GM12891 (cell line): Measurements from ENCODE around the gene NT5C3A. TPM values are rescaled to one million over a fixed set of nuclear protein-coding genes. Genes with fewer than 3 reads are reported as not detected.
"Not testable (repeated sequence)": the region's sequence is repeated elsewhere in the genome, so short reads cannot be mapped to it uniquely, and the experiment has no call there.

Source experiments
- DNase-seq: peaks from one replicate; pipeline ENCODE4 v3.0.0; 2011; ENCODE audit warnings: low spot score; ENCODE audit not compliant: insufficient read length
- FAIRE-seq: peaks from 2 replicates; lab custom pipeline; 2011; peaks lifted over from hg19 to GRCh38; lab: Jason Lieb, UNC
- PAX5 ChIP-seq: IDR thresholded peaks from 2 replicates; pipeline ENCODE4 v1.6.1; 2011; ENCODE audit warnings: low read length, moderate library complexity, mild to moderate bottlenecking; ENCODE audit not compliant: insufficient read depth, severe bottlenecking
- POLR2A ChIP-seq: IDR thresholded peaks from 2 replicates; pipeline ENCODE4 v1.6.1; 2011; ENCODE audit warnings: low read depth, low read length, control low read depth
- POLR2AphosphoS5 ChIP-seq: IDR thresholded peaks from 2 replicates; pipeline ENCODE4 v1.6.1; 2011; ENCODE audit warnings: low read depth, low read length, control low read depth
- POU2F2 ChIP-seq: IDR thresholded peaks from 2 replicates; pipeline ENCODE4 v1.6.1; 2011; ENCODE audit warnings: low read depth, mild to moderate bottlenecking, control low read depth, low read length, moderate library complexity
- SPI1 ChIP-seq: IDR thresholded peaks from 2 replicates; pipeline ENCODE4 v1.6.1; 2011; ENCODE audit warnings: low read depth, low read length, control low read depth
- TAF1 ChIP-seq: IDR thresholded peaks from 2 replicates; pipeline ENCODE4 v1.6.1; 2011; ENCODE audit warnings: low read depth, low read length, control low read depth
- polyA plus RNA-seq: library from polyadenylated mRNA; unstranded; fragments of >200 nt; gene quantifications from one replicate; pipeline ENCODE4 v1.2.1, GENCODE V29; 2012; ENCODE audit warnings: low read depth, missing spikeins, inconsistent platforms; ENCODE audit not compliant: missing spikeins

Gene NT5C3A
- 68.2 TPM for polyA plus RNA-seq

DNA sequence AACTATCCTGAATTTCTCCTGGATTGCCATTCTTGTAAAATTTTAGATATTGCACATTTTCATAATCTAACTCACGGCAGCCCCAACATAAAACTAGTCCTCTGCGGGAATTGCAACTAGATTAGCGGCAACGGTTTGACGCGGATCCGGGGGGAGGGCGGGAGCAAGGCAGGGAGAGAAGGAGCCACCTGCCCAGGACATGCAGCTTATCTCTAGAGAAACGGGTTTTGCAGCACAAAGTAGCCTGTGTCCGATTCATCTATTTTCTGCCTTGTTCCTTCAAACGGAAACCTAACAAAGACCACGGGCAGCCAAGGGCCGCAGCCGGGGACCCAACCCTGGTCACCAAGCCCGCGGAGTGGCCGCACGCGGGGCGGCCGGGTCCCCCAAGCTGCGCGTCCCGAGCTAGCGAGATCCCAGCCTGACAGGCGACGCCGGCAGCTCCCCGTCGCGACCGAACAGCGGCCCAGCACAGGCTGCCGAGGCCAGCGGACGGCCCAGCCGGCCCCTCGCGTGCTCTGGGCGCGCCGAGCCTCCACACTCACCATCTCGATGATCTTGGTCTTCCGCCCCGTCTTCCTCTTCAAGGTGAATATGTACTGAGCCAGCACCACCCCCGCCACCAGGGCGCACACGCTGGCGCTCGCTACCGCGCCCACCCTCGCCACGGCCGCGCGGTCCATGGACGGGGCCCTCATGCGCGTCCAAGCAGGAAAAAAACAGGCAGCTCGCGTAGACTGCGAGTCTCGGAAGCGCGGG, at the start of gene NT5C3A:
TSS of gene NT5C3A (minus strand) at position 754 of the 759 bp plus-strand sequence. CDS start at position 683, 71 bp downstream.
- no peak for FAIRE-seq

DNA sequence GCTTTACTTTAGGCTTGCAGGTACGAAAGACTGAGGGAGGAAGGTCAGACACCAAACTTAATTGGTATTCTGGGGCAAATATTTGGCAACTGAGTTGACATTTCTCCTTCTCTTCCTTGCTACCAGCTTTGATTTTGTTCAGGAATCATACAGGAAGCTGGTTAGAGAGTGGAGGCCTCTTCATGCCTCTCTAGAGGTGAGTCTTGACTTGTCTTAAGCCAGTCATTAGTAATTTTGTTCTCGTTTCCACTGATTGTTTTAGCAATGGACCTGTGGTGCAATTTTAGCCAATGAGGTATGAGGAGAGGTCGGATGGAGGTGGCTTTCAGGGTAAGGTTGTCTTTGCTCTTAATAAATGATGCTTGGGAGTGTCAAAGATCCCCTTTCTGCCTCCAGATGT, 49.0 kb upstream of the NT5C3A start:
- TF ChIP-seq PAX5 = no peak
- FAIRE-seq (no peak), DNase-seq (no peak)

More for the DNA sequence above, at the start of gene NT5C3A:
- TF ChIP-seq TAF1 = no peak
- 0 out of 2 replicates have a peak, but pooled peaks have one; percentile 24 for TF ChIP-seq POLR2A
- TF ChIP-seq SPI1 = no peak
- TF ChIP-seq PAX5 = no peak
- no peak; the same call in none of the 2 replicates for TF ChIP-seq POLR2AphosphoS5
- DNase-seq = peak; percentile 25

DNA sequence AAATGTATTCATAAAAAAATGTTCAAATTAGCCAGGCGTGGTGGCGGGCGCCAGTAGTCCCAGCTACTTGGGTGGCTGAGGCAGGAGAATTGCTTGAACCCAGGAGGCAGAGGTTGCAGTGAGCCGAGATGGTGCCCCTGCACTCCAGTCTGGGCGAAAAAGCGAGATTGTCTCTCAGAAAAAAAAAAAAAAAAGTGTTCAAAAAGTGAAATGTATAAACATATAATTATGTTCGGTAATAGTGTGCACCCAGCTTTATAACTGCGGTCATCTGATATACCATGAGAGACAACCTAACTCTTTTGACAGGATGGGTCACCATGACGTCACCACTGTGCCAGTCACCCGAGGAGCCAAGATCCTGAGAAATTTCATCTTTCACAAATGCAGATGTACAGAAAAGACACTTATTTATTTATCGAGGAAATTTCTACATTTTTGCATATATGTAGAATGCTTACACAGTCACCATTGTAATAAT, 47.2 kb upstream of the NT5C3A start:
- TF ChIP-seq PAX5 = no peak
- TF ChIP-seq POLR2AphosphoS5 = no peak
- TF ChIP-seq POU2F2 = no peak
- no peak for TF ChIP-seq SPI1
- TF ChIP-seq POLR2A = no peak
- TF ChIP-seq TAF1 = no peak
- FAIRE-seq (no peak), DNase-seq (no peak)

DNA sequence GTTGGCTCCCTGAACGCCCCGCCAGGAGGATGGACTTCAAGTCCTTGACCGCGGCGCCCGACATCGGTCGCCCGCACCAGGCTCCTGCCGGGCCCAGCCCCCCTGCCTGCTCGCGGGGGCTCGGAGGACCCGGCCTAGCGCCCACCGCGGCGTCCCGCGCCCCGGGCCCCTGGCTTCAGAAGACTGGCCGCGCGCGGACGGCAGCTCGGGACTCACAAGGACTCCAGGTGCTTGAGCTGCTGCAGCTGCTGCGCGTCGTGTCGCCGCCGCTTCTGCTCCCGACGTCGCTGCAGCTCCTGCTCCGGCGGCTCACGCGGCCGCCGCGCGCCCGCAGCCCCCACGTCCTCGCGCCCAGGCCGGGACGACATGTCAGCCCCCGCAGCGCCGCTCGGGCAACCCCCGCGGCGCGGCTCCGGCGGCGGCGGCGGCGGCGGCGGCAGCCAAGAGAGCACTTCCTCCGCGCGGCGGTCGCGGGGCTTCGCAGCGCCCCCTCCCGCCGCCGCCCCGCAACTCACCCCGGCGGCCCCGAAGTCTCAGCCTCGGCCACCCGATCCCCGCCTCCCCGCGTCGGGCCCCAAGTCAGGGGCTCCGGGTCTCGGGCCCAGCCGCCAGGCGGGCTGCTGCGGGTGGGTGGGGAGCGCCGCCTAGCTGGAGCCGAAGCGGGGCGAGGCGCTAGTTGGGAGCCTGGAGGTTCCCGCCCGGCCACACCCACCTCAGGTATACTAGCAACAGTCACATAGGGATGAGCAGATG, 46.6 kb upstream of the NT5C3A start, which contains the start of gene RP9:
TSS of gene RP9 (minus strand) at position 400 of the 753 bp plus-strand sequence. CDS start at position 368, 32 bp downstream.
- peak; percentile 89 for FAIRE-seq
- DNase-seq = peak; percentile 75
- peak; percentile 45; the same call in 1 of the 2 replicates for TF ChIP-seq TAF1
- TF ChIP-seq POLR2AphosphoS5 = no peak
- TF ChIP-seq POU2F2 = no peak
- peak; percentile 50; the same call in 1 of the 2 replicates for TF ChIP-seq POLR2A
- no peak for TF ChIP-seq PAX5
- peak; percentile 36; the same call in 1 of the 2 replicates for TF ChIP-seq SPI1

DNA sequence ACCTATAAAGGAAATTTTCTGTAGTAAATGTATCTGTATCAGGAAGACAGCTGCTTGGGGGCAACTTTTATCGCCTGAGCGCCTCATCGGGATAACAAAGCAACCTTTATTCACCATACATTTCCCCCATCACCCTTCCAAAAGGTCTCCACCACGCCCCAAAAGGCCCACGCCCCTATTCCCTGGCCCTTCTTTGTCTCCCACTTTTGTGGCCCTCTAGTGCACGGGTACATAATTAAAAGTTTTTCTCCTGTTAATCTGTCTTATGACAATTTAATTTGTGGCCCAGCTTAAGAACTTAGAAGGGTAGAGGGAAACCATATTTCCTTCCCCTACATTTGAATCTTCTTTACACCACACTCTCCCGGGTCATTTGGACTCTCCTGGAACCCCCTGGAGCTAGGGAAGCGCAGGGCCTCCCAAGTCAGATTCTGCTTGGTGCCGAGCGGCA, 46.0 kb upstream of the NT5C3A start:
- no peak for DNase-seq
- TF ChIP-seq POLR2A (no peak), PAX5 (no peak), TAF1 (no peak), SPI1 (no peak)
- FAIRE-seq = peak; percentile 23

DNA sequence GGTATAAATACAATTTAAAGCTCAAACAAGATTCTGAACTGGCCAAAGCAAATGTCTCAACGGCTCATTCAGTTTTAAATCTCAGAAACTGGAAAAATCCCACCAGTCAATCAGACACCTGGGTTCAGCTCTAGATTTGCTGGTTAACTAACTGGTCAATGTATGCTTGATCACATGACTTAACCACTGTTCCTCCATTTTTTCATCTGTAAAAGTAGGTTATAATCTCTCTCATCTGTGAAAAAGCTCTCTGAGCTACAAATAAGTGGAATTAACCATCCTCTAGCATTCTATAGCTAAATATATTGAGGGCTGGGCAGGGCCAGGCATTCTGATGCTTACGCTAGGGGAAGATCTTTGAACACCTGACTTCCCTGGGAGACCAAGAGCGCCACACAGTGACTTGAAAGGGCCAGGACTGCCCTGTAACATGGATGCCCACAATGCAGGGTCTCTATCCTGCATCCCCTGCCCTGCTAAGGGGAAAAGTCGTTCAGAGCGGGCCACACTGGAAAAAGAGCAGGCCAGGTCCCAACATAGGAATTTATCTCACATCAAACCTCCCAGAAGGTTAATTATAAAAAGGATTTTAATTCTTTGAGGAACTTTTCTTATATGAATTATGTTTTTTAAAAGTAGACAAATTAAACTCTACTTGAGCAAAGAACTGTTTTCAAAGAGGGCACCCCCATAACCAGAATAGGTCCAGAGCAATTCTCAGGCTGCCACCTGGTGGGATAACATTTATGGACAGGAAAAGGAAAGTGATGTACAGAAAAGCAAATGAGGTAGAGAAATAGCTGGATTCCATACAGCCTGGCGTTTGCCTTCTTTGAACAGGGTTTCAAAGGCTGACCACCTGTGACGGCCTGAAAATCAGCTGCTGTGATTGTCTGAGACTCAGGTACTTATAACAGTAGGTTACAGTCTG, 44.8 kb upstream of the NT5C3A start:
- DNase-seq (no peak), FAIRE-seq (peak; percentile 85)
- TF ChIP-seq POU2F2 (no peak), POLR2A (no peak), PAX5 (no peak), SPI1 (no peak), TAF1 (no peak), POLR2AphosphoS5 (no peak)

DNA sequence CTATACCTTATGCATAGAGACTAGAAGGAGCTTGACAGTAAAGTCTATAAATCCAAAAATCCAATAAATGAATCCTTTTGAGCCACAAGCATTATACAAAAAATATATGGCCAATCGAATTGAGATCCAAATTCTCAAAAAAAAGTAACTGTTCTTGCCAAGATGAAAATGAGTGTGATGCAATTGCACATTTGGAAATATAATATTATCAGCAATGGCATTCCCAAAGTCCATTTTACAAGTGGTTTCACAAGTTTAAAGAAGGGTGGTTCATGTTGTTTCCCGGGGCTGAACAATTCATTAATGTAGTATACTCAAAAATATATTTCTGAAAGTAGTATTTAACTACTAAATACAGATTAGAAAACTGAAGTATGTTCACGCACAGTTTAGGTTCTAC, 39.3 kb upstream of the NT5C3A start:
- FAIRE-seq (no peak), DNase-seq (no peak)
- TF ChIP-seq POLR2AphosphoS5 (no peak), TAF1 (no peak), POLR2A (no peak), POU2F2 (no peak), PAX5 (no peak), SPI1 (no peak)

DNA sequence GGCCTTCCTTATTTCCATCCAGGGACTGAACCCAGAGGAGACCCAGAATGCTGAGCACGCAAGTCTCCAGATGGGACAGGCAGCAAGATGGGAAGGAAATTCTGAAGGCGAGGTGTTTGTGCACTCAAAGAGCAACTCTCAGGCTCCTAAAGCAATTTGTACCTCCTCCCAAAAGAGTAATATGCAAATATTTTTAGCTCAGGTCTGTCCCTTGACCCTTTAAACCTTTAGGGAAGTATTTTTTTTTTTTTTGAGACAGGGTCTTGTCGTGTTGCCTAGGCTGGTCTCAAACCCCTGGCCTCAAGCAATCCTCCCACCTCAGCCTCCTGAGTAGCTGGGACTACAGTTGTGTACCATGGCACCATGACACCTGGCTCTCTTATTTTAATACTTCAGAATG, 38.2 kb upstream of the NT5C3A start:
- DNase-seq (no peak), FAIRE-seq (no peak)
- no peak for TF ChIP-seq SPI1
- TF ChIP-seq TAF1 = no peak
- no peak for TF ChIP-seq POLR2A
- TF ChIP-seq POLR2AphosphoS5 = no peak
- TF ChIP-seq POU2F2 = no peak
- TF ChIP-seq PAX5 = no peak

DNA sequence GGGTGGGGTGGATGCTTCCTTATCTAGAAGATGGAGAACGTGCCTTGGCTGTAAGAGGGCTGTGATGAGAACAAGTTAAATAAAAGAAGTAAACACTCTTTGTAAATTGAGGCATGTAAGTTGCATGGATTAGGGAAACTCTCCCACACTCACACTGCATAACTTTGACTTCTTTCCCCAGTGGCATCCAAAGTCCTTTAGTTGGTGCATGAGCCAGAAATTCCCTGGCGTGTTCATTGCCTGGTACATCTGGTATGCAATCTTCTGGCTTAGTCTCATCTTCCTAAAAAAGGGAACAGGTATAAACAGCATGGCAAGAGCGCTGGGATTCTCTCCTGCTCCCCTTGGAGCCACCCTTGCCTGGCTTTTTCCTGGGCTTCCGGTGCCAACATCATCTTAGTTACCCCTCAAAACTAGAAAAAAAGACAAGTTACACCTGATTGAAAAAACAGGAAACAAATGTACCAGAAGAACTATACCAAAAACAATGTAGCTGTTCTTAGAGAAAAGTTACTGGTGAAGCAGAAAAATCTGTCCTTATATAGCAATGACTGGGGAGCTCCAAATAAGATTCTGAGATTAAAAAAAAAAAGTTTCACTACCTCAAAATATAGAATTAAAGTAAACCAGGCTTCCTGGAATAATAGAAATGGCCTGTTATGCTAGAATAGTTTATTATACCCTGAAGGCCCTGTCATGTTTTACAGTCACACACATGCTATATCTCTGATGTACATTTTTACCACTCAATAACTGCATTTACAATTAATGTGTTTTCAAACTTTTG, 36.8 kb upstream of the NT5C3A start:
- DNase-seq (no peak), FAIRE-seq (peak; percentile 13)
- TF ChIP-seq SPI1 (peak; percentile 48; the same call in 1 of the 2 replicates), POU2F2 (no peak), POLR2A (no peak)

DNA sequence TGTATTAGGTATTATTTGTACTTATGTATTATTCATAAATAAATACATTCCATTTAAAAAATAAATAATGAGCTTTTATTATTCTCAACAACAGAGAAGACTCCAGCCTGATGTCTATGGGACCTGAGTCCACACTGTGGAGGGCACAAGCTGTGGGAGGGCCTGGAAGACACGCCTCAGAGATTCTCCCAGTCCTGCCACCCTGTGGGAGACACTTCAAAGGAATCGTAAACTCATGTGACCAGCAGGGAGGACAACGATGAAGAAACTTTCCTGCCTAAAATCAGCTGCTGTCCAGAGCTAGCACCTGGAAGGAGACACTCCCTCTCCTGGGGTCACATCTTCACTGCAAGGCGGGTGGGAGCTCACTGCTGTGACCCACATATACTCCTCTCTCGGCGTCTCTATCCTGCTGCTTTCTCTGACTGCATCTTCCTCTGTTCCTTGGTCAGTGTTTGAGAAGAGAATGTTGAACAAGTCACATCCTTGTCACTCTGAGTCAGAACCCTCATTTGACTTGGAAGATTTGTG, 32.2 kb upstream of the NT5C3A start:
- not testable (repeated sequence) for DNase-seq, FAIRE-seq
